Measurements from ENCODE around the gene ATP8B4. TPM values are rescaled to one million over a fixed set of nuclear protein-coding genes. Genes with fewer than 3 reads are reported as not detected.
A peak's percentile ranks its signal among the peaks of the same experiment; 100 is the strongest.

ATP8B4 gene
- total RNA-seq, 2 experiments from 2014 or later: 69.2 to 98.3 TPM

- peaks cover 12% of the 10 kb centered on the region for H3K27me3 Mint-ChIP-seq
- H3K9me3 Mint-ChIP-seq (ENCODE audit: low read depth): peaks cover 4% of the 10 kb centered on the region
- peaks cover 24% of the 10 kb centered on the region for H3K4me1 Mint-ChIP-seq
- CTCF ChIA-PET: interaction anchor here (0.7 kb wide), 1 partner anchor 219 kb away, joined by 3 read pairs; no protein-coding TSS in a partner anchor
- H3K36me3 Mint-ChIP-seq: no peaks in the 10 kb centered on the region
- DNase-seq (no peak), ATAC-seq (no peak)
- no peak overlapping the region for H3K4me3 Mint-ChIP-seq
- no peak overlapping the region for H3K27ac Mint-ChIP-seq
Observed at GRCh38 chr15:49817100-49817499, 301.9 kb downstream of the ATP8B4 start.

DNA sequence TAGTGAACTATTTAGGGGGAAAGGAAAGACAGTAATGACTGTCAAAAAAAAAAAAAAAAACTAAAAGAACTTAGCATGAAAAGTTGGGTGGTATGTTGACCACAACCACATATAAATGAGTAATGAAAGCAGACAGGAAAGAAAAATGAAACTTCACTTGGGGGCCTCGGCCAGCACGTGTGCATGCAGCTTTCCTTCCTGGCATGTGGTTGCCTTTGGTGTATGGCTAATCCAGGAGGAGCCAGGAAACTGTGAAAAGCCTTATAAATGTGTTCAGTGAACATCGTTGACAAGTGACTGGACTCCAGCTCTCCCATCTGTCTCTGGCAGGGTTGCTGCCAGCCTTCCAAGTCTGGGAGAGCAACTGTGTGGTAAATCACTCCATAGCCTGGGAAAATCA, 303.1 kb downstream of the ATP8B4 start:
- H3K27ac Mint-ChIP-seq: no peak overlapping the region
- peaks cover 24% of the 10 kb centered on the region for H3K4me1 Mint-ChIP-seq
- peaks cover 12% of the 10 kb centered on the region for H3K27me3 Mint-ChIP-seq
- H3K9me3 Mint-ChIP-seq (ENCODE audit: low read depth): peaks cover 4% of the 10 kb centered on the region
- H3K36me3 Mint-ChIP-seq: no peaks in the 10 kb centered on the region
- CTCF ChIA-PET: no interaction called here
- ATAC-seq (peak; percentile 60), DNase-seq (peak; percentile 60)
- no peak overlapping the region for H3K4me3 Mint-ChIP-seq

DNA sequence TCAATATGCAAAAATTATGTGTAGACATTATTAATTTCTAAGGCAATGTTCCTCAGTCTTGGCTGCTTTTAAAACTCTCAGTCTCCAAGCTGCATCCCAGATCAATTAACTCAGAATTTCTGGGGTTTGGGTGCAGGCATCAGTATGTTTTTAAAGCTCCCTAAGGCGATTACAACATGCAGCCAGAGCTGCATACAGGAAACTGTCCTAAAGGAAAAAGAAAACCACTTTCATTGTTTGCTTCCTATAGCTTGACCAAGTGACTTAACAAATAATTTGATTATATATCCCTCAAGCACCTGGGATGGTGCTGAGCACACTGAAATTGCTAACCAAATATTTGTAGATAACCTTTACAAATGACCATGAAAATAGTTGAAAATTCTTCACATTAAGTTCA, 303.5 kb downstream of the ATP8B4 start:
- CTCF ChIA-PET: no interaction called here
- Mint-ChIP-seq H3K4me3 (no peak overlapping the region), H3K36me3 (no peaks in the 10 kb centered on the region), H3K9me3 (ENCODE audit: low read depth) (peaks cover 4% of the 10 kb centered on the region), H3K27me3 (peaks cover 12% of the 10 kb centered on the region), H3K27ac (no peak overlapping the region), H3K4me1 (peaks cover 24% of the 10 kb centered on the region)
- no peak for DNase-seq
- no peak for ATAC-seq

DNA sequence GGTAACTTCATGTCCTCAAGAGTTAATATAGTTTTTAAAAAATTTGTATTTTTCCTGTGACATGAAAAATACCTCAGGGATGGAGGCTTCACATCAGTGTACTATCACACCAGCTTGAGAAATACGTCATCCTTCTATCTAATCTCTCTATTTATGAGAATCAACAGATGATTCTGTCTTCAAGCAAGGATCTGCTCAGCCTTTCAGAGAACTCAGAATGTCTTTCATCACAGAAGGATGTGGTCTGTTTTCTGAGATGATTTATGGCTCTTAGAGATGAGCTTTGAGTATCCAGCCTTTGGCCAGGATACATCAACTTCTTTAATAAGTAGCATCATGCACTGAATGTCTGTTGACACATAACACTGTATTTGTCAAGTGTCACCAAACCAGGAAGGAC, 304.3 kb downstream of the ATP8B4 start:
- DNase-seq: no peak
- peaks cover 10% of the 10 kb centered on the region for H3K27me3 Mint-ChIP-seq
- H3K4me3 Mint-ChIP-seq: no peak overlapping the region
- CTCF ChIA-PET: no interaction called here
- peaks cover 4% of the 10 kb centered on the region for H3K9me3 Mint-ChIP-seq (ENCODE audit: low read depth)
- H3K27ac Mint-ChIP-seq: no peak overlapping the region
- no peak for ATAC-seq
- no peaks in the 10 kb centered on the region for H3K36me3 Mint-ChIP-seq
- H3K4me1 Mint-ChIP-seq: peaks cover 24% of the 10 kb centered on the region

DNA sequence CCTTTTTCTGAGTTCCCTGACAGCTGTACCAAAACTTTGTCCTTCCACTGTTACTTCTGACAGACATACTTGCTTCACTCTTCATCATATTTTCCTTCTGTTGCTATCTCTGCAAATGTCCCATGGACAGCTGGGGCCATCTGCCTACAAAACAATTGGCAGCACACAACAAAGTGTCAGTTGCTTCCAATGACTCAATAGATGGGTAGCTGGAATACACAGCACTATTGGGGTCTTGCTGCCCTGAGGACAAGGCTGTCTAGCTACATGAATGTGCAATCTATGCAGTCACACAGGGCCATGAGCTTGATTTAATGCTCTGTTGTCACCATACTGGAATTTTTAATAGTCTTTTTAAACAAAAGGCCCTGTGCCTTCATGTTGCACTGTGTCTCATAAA, 305.4 kb downstream of the ATP8B4 start:
- H3K27ac Mint-ChIP-seq: no peak overlapping the region
- H3K4me1 Mint-ChIP-seq: peaks cover 24% of the 10 kb centered on the region
- ATAC-seq (no peak), DNase-seq (no peak)
- no peaks in the 10 kb centered on the region for H3K36me3 Mint-ChIP-seq
- peaks cover 14% of the 10 kb centered on the region for H3K27me3 Mint-ChIP-seq
- CTCF ChIA-PET: no interaction called here
- H3K4me3 Mint-ChIP-seq: no peak overlapping the region
- no peaks in the 10 kb centered on the region for H3K9me3 Mint-ChIP-seq (ENCODE audit: low read depth)

DNA sequence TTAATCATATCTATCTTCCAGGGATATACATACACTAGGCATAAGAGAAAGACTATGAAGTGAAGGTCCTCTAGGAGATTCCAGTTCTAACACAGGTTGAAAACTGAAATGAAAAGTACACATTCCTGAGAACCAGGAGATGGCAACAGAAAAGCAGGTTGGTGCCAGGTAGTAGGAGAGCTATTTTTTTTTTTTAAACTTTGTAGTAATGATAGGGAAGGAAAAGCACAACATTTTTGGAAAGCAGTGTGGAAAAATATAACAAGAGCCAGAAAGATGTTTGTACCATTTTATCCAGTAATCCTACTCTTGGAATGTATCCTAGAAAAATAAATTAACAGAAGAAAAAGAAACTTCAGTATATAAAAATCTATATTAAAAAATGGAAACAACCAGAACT, 308.3 kb downstream of the ATP8B4 start:
- no peak for ATAC-seq
- peaks cover 32% of the 10 kb centered on the region for H3K27me3 Mint-ChIP-seq
- H3K27ac Mint-ChIP-seq: no peak overlapping the region
- DNase-seq: no peak
- no peak overlapping the region for H3K4me3 Mint-ChIP-seq
- H3K9me3 Mint-ChIP-seq (ENCODE audit: low read depth): no peaks in the 10 kb centered on the region
- peaks cover 10% of the 10 kb centered on the region for H3K4me1 Mint-ChIP-seq
- no peaks in the 10 kb centered on the region for H3K36me3 Mint-ChIP-seq
- CTCF ChIA-PET: no interaction called here

- Mint-ChIP-seq H3K27ac (no peak overlapping the region), H3K27me3 (peaks cover 33% of the 10 kb centered on the region), H3K9me3 (ENCODE audit: low read depth) (no peaks in the 10 kb centered on the region), H3K4me3 (no peak overlapping the region), H3K36me3 (no peaks in the 10 kb centered on the region), H3K4me1 (peaks cover 4% of the 10 kb centered on the region)
- no peak for ATAC-seq
- CTCF ChIA-PET: no interaction called here
- no peak for DNase-seq
Observed at GRCh38 chr15:49809894-49810609, 309.0 kb downstream of the ATP8B4 start.

DNA sequence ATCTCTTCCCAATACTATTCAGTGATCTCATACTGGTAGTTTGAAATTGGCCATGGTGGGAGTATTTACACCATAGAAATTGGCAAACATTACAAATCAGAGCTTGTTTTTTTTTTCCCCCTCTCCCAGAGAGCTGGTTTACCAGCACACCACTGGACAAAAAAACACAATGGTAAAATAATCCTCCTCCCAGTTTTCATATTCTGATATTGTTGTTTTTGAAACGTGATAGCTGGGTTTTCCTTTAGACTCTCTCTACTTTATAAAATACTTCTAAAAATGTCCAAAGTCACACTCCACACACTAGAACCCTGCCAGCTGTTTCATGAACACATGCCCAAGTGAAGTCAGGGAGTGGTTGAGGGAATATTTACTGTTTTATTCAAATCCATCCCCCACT, 310.7 kb downstream of the ATP8B4 start:
- Mint-ChIP-seq H3K4me3 (no peak overlapping the region), H3K4me1 (no peaks in the 10 kb centered on the region), H3K36me3 (peaks cover 1% of the 10 kb centered on the region), H3K27ac (no peak overlapping the region), H3K9me3 (ENCODE audit: low read depth) (peaks cover 4% of the 10 kb centered on the region), H3K27me3 (peaks cover 35% of the 10 kb centered on the region)
- CTCF ChIA-PET: no interaction called here
- ATAC-seq: no peak
- DNase-seq: no peak

Other genes starting within 250 kb of the ATP8B4 start
- 10 to 100 TPM; 36.4 to 54.0 TPM for gene SLC27A2, start 63.0 kb upstream of the ATP8B4 start, total RNA-seq
- under 1 TPM in 1 of 2 experiments, not detected in 1; 0.40 TPM for gene HDC, start 146.5 kb upstream of the ATP8B4 start, total RNA-seq
- gene GABPB1, start 236.0 kb upstream of the ATP8B4 start, total RNA-seq: 10 to 100 TPM; 31.1 to 46.8 TPM

All from activated CD8-positive, alpha-beta memory T cell treated with anti-CD3 and anti-CD28 coated beads, Interleukin-2, amount 10 ng/mL, durations not matched to agents 7 days and 5 days (primary cell).